ENCODE data around the gene RMND5A.
A peak's percentile ranks its signal among the peaks of the same experiment; 100 is the strongest.

Gene RMND5A

DNA sequence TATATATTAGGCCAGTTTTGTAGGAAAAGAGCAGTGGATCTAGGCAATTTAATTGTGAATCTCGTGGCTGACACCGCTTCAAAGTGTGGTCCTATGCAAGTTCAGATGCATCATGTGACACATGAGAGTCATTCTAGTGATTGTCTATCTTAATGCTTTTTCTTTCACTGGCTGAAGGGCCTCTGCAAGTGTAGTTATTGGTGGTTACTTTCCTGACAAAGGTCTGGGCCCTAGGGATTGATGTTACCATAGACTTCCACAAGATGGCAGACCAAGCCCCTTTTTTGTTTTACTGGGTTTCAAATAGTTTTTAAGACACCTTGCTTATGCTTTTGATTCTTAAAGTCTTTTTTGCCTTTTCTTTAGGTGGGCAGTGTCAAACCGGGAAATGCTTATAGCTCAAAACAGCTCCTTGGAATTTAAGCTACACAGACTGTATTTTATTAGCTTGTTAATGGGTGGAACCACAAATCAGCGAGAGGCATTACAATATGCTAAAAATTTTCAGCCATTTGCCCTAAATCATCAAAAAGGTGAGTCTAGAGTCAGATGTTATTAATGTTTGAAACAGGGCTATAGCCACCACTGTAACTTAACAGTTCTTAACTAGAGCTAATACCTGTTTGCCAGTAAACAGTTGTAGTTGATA lies 44.7 kb downstream of the RMND5A start:
- peak in 4 of 56 donors; percentile 11 to 40 (median 14) for DNase-seq

- peak in 8 of 56 donors; percentile 7 to 57 (median 27) for DNase-seq
Observed at GRCh38 chr2:86765310-86765695, 45.2 kb downstream of the RMND5A start.

- no peak for DNase-seq
Observed at GRCh38 chr2:86768189-86768949, 48.3 kb downstream of the RMND5A start.

DNA sequence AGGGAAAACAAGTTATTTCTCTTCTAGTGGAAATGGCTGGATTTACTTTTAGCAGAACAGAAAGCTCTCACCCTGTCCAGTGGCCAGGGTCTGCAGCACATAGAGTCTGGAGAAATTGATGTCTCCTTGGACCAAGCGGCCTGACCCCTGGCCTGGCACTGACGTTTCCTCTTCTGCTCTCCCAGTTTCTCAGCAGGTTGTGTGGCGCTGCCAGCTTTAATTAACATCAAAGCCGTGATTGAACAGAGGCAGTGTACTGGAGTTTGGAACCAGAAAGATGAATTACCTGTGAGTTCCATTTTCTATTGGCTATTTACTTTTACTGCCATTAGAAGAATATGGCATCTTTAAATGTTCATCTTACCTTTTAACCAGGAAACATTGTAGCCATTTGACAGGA lies 49.7 kb downstream of the RMND5A start:
- peak in 1 of 56 donors; percentile 18 for DNase-seq

DNA sequence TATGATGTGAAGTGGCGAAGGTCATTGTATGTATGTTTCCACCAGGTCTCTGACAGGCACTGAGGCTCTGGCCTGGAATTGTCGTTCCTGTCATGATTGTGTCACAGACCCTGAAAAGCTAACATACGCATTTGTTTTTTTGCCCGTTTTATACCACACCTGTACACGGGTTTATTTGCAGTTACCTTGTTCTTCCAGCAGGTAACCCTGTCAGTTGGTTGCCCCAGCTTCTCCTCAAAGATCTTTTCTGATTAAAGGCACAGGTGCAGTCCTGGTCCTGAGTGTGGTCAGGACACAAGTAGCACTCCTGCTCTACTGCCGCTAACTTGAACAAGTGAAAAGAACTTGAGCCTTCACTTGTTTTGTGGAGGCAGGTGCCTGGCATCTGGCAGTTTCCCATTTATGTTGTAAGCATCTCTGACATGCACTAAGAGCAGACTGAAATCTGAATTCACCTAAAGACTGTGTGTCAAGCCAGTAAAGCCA lies 50.8 kb downstream of the RMND5A start:
- no peak for DNase-seq

DNA sequence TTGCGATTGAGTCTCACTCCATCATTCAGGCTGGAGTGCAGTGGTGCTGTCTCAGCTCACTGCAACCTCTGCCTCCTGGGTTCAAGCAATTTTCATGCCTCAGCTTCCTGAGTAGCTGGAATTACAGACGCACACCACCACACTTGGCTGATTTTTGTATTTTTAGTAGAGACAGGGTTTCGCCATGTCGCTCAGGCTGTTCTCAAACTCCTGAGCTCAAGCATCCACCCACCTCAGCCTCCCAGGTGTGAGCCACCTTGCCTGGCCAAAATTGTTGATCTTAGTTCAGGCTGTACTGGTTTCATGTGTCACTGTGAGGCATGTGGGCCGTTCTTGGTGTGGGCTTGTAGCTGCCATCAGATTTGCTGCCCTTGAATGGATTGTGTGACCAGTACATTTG lies 52.5 kb downstream of the RMND5A start:
- no peak for DNase-seq

- DNase-seq = no peak
Observed at GRCh38 chr2:86774862-86775261, 54.8 kb downstream of the RMND5A start.

DNA sequence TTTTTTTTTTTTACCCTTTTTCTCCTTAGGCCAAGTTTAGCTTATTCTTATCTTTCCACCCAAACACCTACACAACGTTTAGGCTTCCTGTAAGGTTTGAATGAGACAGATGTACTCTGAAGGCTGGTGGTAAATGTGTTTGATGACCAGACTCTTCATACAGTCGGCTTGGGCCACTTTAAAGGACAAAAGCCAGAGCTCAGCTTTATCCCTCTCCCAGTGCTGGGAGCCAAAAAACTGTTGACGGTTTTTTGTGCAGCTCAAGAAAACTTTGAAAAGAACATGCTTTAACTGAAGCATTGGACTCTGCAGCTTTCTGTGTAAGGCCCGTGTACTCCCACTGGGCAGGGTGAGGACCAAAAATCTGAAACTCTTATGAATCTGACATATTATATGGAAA lies 55.2 kb downstream of the RMND5A start:
- no peak for DNase-seq

GRCh38 chr2:86776532-86776931 lies 56.4 kb downstream of the RMND5A start:
- no peak for DNase-seq

DNA sequence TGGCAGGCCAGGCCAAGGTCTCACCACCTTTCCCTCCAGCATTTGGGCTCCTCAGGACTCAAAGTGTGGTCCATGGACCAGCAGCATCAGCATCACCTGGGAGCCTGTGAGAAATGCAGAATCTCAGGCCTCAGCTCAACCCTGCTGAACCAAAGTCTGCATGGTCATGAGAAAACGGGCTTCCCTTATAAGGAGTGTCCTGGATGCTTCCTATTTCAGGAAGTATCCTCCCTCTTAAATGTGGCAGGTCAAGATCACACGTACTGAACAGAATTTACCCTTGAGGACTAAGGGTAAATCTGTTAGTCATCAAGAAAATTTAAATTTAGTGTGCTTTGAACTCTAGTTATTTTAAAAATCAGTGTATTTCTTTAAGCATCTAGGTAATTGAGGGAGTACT lies 58.9 kb downstream of the RMND5A start:
- no peak for DNase-seq

GRCh38 chr2:86779971-86780370 lies 59.9 kb downstream of the RMND5A start:
- no peak for DNase-seq

DNA sequence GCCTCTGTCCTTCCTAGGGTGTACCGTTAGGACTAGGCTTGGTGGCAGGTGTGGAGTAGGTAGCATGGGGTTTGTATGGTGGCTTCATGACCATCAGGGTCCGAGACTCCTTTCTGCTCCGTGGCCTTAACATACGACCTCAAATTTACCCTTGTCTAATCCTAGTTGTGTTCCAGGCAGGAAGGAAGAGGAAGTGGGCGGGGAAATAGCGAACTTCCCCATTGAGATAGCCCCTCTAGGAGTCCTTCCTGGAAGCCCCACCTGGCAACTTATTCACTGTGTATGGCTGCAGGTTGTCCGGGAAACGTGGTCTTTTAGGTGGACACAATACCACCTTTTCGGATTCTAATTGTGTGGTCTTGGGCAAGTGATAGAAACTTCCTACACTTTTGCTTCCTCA lies 61.3 kb downstream of the RMND5A start:
- DNase-seq = no peak

GRCh38 chr2:86782748-86783147 lies 62.7 kb downstream of the RMND5A start:
- DNase-seq = no peak

DNA sequence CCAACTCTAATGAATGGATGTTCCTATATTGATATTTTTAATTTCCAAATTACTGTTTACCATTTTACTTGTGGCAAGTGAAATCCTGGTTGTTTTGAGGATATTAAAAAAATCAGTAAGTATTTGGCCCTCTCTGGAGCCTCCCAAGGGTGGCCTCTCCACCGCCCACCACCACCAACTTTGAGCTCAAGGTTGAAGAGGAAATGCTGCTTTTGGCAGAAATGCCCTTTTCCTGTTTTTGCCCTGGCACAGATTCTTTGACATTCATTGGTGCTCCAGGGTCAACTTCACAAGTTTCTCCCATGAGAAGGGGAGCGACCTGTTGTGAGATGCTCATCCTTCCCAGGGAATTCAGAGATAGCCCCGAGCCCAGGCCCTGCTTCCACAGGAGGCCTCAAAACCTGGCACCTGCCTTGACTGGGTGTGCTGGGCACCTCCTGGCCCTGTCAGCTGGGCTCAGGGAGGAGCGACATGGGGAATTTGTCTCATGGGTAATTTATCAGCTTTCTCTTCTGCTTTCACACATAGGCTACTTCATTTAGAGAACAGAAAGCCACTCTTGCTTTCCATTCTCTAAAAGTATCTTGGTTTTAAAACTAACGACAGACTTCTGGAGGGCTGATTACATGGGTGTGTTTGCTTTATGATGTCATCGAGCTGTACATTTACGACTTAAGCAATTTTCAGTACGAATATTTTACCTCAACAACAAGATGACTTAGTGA lies 63.7 kb downstream of the RMND5A start:
- DNase-seq = no peak

- no peak for DNase-seq
Observed at GRCh38 chr2:86785456-86785855, 65.4 kb downstream of the RMND5A start.

GRCh38 chr2:86786001-86786536 lies 66.0 kb downstream of the RMND5A start:
- no peak for DNase-seq

- DNase-seq = peak in 4 of 56 donors; percentile 18 to 40 (median 23)
Observed at GRCh38 chr2:86787736-86788135, 67.6 kb downstream of the RMND5A start.

GRCh38 chr2:86788165-86788564 lies 68.1 kb downstream of the RMND5A start:
- peak in 7 of 56 donors; percentile 9 to 40 (median 17) for DNase-seq

DNA sequence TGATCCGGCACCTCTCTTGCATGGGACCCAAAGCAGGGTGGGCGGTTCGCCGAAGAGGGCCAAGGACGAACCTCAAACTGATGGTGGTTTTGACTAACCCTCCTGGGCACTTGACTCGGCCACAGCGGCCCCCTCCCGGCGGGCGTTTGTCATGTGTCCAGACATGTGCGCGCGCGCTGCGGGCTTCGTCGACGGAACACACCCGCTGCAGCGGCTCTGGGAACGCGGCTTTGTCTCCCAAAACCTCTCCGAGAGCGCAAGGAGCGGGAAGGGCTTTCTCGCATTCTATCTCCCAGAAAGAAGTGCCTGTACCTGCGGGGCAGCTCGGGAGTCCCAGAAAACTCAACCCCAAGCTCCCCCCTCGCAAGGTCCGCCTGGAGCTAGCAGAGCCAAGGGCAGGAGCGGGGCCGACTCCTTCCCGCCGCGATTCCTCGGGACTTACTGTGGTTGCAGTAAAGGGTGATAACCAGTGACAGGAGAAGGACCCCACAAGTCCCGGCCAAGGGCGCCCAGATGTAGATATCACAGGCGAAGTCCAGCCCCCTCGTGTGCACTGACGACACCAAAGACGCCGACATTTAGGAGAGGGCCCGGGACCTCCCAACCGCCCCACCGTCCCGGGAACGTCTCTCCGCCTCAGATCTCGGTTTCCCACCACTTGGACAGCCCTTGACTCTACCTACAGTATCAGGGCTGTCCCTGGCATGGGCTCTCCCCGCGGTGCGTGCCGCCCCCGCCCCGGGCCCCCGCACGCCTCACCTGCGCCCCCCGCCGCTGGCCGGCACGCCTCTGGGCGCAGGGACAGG lies 69.0 kb downstream of the RMND5A start:
- no peak for DNase-seq

- DNase-seq = no peak
Observed at GRCh38 chr2:86789687-86790133, 69.6 kb downstream of the RMND5A start.

DNA sequence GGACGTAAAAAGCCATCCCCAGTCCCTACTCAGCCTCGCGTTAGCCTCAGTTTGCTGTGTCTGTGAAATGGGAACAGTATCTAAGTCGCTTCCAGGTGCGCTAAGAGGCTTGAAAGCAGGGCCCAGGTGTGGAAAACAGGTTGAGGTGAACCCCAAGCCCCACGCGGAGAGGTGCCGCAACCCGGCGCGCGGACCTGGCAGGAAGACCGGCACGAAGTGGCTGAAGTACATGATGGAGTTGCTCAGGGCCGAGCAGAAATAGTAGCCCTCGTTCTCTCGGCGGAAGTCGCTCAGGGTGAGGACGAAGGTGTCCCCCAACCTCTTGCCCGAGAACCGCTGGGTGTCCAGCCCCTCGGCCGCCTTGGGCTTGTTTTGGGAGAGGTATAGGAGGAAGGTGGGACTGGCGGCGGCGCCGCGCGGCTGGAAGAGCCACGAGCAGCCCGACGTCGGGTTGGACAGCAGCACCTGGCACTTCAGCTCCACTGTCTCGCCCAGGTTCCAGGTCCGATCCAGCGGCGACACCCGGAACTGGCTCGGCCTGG lies 70.1 kb downstream of the RMND5A start:
- no peak for DNase-seq
